GM12801 (cell line): Measurements from ENCODE around the gene COL18A1.

ENCODE experiments used
- CTCF ChIP-seq: IDR thresholded peaks from one replicate; pipeline ENCODE4 v1.5.1; 2011; ENCODE audit warnings: control low read depth; ENCODE audit not compliant: insufficient read length; ENCODE audit errors: extremely low read depth

The COL18A1 gene

GRCh38 chr21:45434645-45435217 is 29.8 kb downstream of the COL18A1 start:
- TF ChIP-seq CTCF = no peak

GRCh38 chr21:45435405-45435981 is 30.5 kb downstream of the COL18A1 start:
- TF ChIP-seq CTCF = no peak

GRCh38 chr21:45436351-45437065 is 31.5 kb downstream of the COL18A1 start:
- no peak for TF ChIP-seq CTCF

- TF ChIP-seq CTCF = no peak
These were observed 33.6 kb downstream of the COL18A1 start for GRCh38 chr21:45438391-45439145.

GRCh38 chr21:45439161-45439872 is 34.4 kb downstream of the COL18A1 start:
- TF ChIP-seq CTCF = no peak

GRCh38 chr21:45439901-45440461 is 35.0 kb downstream of the COL18A1 start:
- no peak for TF ChIP-seq CTCF
